Mucosa of stomach (tissue), 1 donor: Measurements from ENCODE around the gene ALK.

Experiments used
- H3K27me3 ChIP-seq: one replicate; pipeline ENCODE4 v1.7.0; 2013; ENCODE audit warnings: mild to moderate bottlenecking, low read length; ENCODE audit not compliant: control insufficient read depth, insufficient read depth
- H3K36me3 ChIP-seq: one replicate; pipeline ENCODE4 v1.7.0; 2013; ENCODE audit warnings: low read length; ENCODE audit not compliant: control insufficient read depth, insufficient read depth
- H3K4me1 ChIP-seq: one replicate; pipeline ENCODE4 v1.7.0; 2013; ENCODE audit warnings: mild to moderate bottlenecking, low read length; ENCODE audit not compliant: control insufficient read depth, insufficient read depth
- H3K4me3 ChIP-seq: one replicate; pipeline ENCODE4 v1.7.0; 2013; ENCODE audit warnings: low read length
- H3K9ac ChIP-seq: one replicate; pipeline ENCODE4 v1.7.0; 2013; ENCODE audit warnings: mild to moderate bottlenecking, low read length, moderate library complexity
- H3K9me3 ChIP-seq: one replicate; pipeline ENCODE4 v1.7.0; 2013; ENCODE audit warnings: mild to moderate bottlenecking, low read length, moderate library complexity; ENCODE audit not compliant: control insufficient read depth
- donor health status: Pancreatic carcinoma.

Gene ALK

DNA sequence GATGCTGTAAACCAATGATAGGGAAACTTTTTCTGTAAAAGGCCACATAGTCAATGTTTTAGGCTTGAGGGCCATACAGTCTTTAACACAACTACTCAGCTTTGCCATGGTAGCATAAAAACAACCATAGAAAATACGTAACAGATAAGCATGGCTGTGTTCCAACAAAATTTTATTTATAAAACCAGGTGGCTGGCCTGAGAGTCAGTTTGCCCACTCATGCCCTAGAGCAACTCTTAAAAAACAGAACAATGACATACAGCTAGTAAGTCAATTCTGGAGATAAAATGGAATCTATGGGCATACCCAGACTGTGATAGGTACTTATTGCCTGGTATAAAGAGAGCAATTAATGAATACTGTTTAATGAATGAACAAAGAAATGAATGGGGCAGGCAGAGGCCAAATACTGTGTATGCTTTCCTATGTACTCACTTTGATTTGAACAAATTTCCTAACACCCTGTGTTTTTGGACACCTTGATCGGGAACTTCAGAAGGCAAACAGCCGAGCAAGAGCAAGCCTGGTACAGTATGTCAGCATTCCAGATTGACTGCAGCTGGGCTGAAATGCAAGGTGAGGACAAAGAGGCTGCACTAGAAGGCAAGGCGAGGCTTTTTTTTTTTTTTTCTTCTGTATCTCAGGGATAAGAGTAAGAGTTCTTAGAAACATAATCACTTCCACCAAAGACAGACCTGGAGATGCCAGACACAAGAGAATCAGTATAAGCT is 490.8 kb downstream of the ALK start:
- H3K36me3 ChIP-seq = no peaks in the 10 kb centered on the region
- no peaks in the 10 kb centered on the region for H3K4me1 ChIP-seq
- H3K4me3 ChIP-seq = no peak overlapping the region
- H3K27me3 ChIP-seq = no peaks in the 10 kb centered on the region
- no peak overlapping the region for H3K9ac ChIP-seq
- no peaks in the 10 kb centered on the region for H3K9me3 ChIP-seq

- no peak overlapping the region for H3K9ac ChIP-seq
- no peaks in the 10 kb centered on the region for H3K36me3 ChIP-seq
- no peaks in the 10 kb centered on the region for H3K9me3 ChIP-seq
- H3K27me3 ChIP-seq = no peaks in the 10 kb centered on the region
- H3K4me1 ChIP-seq = peaks cover 3% of the 10 kb centered on the region
- no peak overlapping the region for H3K4me3 ChIP-seq
These were observed 495.0 kb downstream of the ALK start for GRCh38 chr2:29426354-29426753.

GRCh38 chr2:29425866-29426265 is 495.5 kb downstream of the ALK start:
- Histone ChIP-seq H3K27me3 (no peaks in the 10 kb centered on the region), H3K4me3 (no peak overlapping the region), H3K9me3 (no peaks in the 10 kb centered on the region), H3K9ac (no peak overlapping the region), H3K36me3 (no peaks in the 10 kb centered on the region), H3K4me1 (peaks cover 3% of the 10 kb centered on the region)

- Histone ChIP-seq H3K4me1 (peaks cover 3% of the 10 kb centered on the region), H3K36me3 (no peaks in the 10 kb centered on the region), H3K9me3 (no peaks in the 10 kb centered on the region), H3K4me3 (no peak overlapping the region), H3K9ac (no peak overlapping the region), H3K27me3 (no peaks in the 10 kb centered on the region)
These were observed 498.2 kb downstream of the ALK start for GRCh38 chr2:29423061-29423666.

- no peaks in the 10 kb centered on the region for H3K9me3 ChIP-seq
- H3K4me1 ChIP-seq = peaks cover 3% of the 10 kb centered on the region
- H3K9ac ChIP-seq = no peak overlapping the region
- no peak overlapping the region for H3K4me3 ChIP-seq
- H3K27me3 ChIP-seq = no peaks in the 10 kb centered on the region
- no peaks in the 10 kb centered on the region for H3K36me3 ChIP-seq
These were observed 500.2 kb downstream of the ALK start for GRCh38 chr2:29420999-29421782.

- no peak overlapping the region for H3K4me3 ChIP-seq
- H3K9me3 ChIP-seq = no peaks in the 10 kb centered on the region
- no peaks in the 10 kb centered on the region for H3K27me3 ChIP-seq
- peaks cover 3% of the 10 kb centered on the region for H3K4me1 ChIP-seq
- no peaks in the 10 kb centered on the region for H3K36me3 ChIP-seq
- no peak overlapping the region for H3K9ac ChIP-seq
These were observed 500.9 kb downstream of the ALK start for GRCh38 chr2:29420464-29420863.

DNA sequence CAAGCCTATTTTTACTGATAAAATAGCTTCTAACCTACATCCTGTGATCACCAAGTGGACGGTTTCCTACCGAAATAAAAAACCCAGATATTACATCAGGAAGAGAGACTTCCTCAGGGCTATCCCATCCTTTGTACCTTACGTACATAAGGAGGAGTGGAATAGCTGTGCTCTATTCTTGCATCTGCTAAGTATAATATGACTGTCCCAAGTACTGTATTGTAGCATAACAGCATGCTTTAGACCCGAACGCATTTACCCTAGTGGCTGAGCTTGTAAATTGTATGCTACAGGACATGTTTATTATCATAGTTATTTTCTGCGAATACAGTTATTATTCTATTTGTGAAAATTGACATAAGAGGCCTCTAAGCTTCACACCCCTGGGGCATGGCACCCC is 503.8 kb downstream of the ALK start:
- Histone ChIP-seq H3K36me3 (no peaks in the 10 kb centered on the region), H3K4me3 (no peak overlapping the region), H3K9ac (no peak overlapping the region), H3K9me3 (no peaks in the 10 kb centered on the region), H3K27me3 (no peaks in the 10 kb centered on the region), H3K4me1 (no peaks in the 10 kb centered on the region)

GRCh38 chr2:29412197-29412925 is 509.0 kb downstream of the ALK start:
- no peaks in the 10 kb centered on the region for H3K4me1 ChIP-seq
- no peaks in the 10 kb centered on the region for H3K36me3 ChIP-seq
- no peaks in the 10 kb centered on the region for H3K27me3 ChIP-seq
- H3K4me3 ChIP-seq = no peak overlapping the region
- H3K9ac ChIP-seq = no peak overlapping the region
- no peaks in the 10 kb centered on the region for H3K9me3 ChIP-seq

DNA sequence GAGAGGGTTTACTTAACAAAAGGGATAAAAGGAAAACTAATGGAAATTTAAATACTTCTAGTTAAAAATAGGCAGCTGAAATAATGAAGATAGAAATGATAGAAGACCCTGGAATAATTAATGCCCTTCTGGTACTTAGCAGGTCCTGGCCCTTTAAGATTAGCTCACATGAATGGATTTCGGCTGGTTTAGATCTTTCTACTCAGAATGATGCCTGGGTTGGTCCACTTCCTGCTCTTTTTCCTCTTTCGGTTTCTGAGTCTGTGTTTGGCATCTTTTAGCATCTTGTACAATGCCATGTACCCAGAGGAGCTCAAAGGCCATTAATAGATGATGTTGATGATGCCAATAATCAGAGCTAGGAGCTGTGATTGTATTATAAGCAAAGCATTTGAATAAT is 515.7 kb downstream of the ALK start:
- H3K4me3 ChIP-seq = no peak overlapping the region
- H3K9me3 ChIP-seq = no peaks in the 10 kb centered on the region
- no peaks in the 10 kb centered on the region for H3K36me3 ChIP-seq
- no peaks in the 10 kb centered on the region for H3K27me3 ChIP-seq
- H3K4me1 ChIP-seq = no peaks in the 10 kb centered on the region
- no peak overlapping the region for H3K9ac ChIP-seq

GRCh38 chr2:29405266-29405665 is 516.1 kb downstream of the ALK start:
- H3K36me3 ChIP-seq = no peaks in the 10 kb centered on the region

GRCh38 chr2:29401994-29402393 is 519.4 kb downstream of the ALK start:
- no peak overlapping the region for H3K9ac ChIP-seq
- no peaks in the 10 kb centered on the region for H3K36me3 ChIP-seq
- no peaks in the 10 kb centered on the region for H3K27me3 ChIP-seq
- H3K4me3 ChIP-seq = no peak overlapping the region
- H3K9me3 ChIP-seq = no peaks in the 10 kb centered on the region
- H3K4me1 ChIP-seq = no peaks in the 10 kb centered on the region

More at GRCh38 chr2:29405266-29405665, 516.1 kb downstream of the ALK start:
- H3K9me3 ChIP-seq = no peaks in the 10 kb centered on the region
- no peaks in the 10 kb centered on the region for H3K27me3 ChIP-seq
- no peak overlapping the region for H3K9ac ChIP-seq
- H3K4me3 ChIP-seq = no peak overlapping the region
- no peaks in the 10 kb centered on the region for H3K4me1 ChIP-seq
